Omental fat pad (tissue), 4 donors: Measurements from ENCODE around the gene DLG1. TPM values are rescaled to one million over a fixed set of nuclear protein-coding genes. Genes with fewer than 3 reads are reported as not detected.

ENCODE experiments used
- ATAC-seq: fragments of 150-250 bp; one replicate; pipeline ENCODE4 v1.9.1; 2016; ENCODE audit warnings: mild to moderate bottlenecking, moderate library complexity; ENCODE audit not compliant: low FRiP score
- DNase-seq: peaks from one replicate; pipeline ENCODE4 v3.0.0-alpha.2; 2019; ENCODE audit warnings: low spot score
- total RNA-seq, 4 donors: library from RNA; depleted of rRNA; stranded (reverse); fragments of >200 nt; gene quantifications; one replicate each; pipeline ENCODE4 v1.1.0, GENCODE V29; 2016
- TF ChIP-seq, protein P1 (sequence below), 3 donors: fragments of 450-650 bp; IDR thresholded peaks; one replicate each; pipeline ENCODE4 v1.5.1; 2016 to 2017; ENCODE audit warnings: antibody characterized with exemption in 3 of 3, mild to moderate bottlenecking in 3 of 3, moderate library complexity in 2 of 3

The DLG1 gene
- total RNA-seq, 4 donors from 2014 or later = 47.1 to 65.4 (median 60.2) TPM

DNA sequence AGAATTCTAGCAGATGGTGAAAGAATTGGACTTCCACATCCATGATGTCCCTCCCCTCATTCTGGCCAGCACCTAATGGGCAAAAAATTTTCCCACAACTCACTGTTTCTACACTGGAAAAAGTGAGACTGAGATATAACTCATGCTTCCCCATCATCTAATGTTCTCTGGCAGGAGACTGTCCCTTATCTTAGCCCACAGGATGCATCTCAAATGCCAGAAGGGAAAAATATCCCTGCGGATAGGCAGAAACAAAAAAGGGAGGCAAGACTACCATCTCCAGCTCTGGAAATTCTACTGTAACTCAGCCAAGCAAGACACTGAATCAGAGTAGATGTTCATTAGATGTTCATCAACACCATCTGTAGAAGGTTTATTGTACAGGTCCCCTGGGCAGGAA lies 58.6 kb downstream of the DLG1 start:
- ATAC-seq (no peak), DNase-seq (no peak)
- TF ChIP-seq, protein P1, sequence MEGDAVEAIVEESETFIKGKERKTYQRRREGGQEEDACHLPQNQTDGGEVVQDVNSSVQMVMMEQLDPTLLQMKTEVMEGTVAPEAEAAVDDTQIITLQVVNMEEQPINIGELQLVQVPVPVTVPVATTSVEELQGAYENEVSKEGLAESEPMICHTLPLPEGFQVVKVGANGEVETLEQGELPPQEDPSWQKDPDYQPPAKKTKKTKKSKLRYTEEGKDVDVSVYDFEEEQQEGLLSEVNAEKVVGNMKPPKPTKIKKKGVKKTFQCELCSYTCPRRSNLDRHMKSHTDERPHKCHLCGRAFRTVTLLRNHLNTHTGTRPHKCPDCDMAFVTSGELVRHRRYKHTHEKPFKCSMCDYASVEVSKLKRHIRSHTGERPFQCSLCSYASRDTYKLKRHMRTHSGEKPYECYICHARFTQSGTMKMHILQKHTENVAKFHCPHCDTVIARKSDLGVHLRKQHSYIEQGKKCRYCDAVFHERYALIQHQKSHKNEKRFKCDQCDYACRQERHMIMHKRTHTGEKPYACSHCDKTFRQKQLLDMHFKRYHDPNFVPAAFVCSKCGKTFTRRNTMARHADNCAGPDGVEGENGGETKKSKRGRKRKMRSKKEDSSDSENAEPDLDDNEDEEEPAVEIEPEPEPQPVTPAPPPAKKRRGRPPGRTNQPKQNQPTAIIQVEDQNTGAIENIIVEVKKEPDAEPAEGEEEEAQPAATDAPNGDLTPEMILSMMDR (IDR thresholded peaks at IDR 0.05) = no peak

DNA sequence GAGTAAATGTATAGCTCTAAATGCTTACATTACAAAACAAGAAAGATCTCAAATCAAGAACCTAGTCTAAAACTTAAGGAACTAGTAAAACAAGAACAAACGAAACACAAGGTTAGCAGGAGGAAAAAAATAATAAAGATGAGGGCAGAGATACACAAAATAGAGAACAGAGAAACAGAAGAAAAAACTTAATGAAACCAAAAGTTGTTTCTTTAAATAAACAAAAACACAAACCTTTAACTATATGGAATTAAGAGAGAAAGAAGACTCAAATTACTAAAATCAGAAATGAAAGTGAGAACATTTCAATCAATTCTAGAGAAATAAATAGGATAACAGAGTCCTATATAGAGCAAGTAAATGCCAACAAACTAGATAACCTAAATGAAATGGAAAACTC lies 59.6 kb downstream of the DLG1 start:
- ATAC-seq (no peak), DNase-seq (no peak)
- TF ChIP-seq, protein P1 (IDR thresholded peaks at IDR 0.05) = no peak

DNA sequence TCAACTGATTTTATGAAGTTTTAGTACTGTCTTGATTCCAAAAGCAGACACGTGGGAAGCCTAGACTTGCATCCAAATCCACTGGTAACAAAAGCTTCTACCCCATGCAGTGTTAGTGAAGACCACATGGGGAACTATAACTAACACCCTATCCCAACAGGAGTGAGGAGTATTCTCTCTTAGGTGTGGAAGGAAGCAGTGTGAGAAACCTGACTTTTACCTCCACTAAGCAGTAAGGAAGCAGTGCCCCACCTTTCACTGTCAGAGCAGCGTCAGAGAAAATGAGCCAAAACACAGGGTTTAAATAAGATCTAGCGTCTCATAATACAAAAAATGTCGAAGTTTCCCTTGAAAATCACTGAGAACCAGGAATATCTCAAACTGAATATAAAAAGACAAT lies 60.5 kb downstream of the DLG1 start:
- ATAC-seq (no peak), DNase-seq (no peak)
- TF ChIP-seq, protein P1 (IDR thresholded peaks at IDR 0.05) = no peak

DNA sequence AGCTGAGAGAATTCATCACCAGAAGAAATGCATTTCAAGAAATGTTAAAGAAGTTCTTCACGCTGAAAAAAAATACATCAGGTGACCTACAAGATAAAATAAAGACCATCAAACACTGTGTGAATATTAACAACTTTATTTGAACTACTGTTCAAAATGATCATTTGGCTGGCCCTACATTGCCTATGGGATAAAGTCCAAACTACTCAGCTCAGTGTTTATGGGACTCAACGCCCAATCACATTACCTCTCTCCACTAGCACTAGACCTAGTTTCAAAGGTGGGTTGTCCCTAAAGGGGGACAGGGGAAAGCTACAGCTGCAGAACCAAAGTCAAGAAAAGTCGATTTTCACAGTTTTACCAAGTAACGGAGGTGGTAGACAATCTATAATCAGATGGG lies 62.0 kb downstream of the DLG1 start:
- TF ChIP-seq, protein P1 (IDR thresholded peaks at IDR 0.05) = no peak
- no peak for DNase-seq
- ATAC-seq = no peak

DNA sequence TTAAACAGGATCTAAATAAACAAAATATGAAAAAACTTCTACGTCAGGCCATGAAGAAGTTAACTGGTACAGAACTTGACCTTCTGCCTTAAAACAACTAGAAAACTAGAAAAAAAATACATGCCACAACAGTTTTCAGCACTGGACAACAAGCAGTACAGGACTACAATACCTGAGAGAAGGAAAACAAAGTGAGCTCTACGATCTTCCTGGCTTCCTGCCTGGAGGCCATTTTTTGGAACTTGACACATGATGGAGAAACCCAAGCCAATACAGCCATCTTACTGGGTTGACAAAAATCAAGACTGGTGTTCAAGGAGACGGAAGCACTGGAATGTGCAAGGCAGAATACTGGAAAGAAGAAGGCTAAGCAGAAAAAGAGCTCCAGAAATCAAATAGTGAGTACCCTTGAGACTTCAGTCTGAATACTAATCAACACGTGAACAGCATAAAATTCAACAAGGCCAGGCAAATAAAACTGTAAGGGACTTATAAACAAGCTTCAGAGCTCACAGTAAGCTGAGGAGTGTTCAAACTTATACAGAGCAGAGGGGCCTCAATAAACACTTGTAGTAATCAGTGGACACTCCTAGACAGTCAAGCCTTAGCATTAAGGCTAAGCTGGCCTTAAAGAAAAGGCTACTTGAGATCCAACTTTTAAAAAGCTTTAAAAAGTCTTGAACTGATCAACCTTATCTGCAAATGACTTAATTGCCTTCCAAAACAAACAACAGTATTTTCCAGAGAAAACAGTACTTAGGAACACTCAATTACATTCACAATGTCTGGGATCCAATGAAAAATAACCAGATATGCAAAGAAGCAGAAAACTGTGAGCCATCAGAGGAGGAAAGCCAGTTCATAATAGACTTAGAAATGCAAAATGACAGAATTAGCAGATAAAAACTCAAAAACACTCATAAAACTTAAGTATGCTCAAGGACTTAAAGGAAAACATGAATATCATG lies 63.2 kb downstream of the DLG1 start:
- TF ChIP-seq, protein P1 (IDR thresholded peaks at IDR 0.05) = no peak
- no peak for ATAC-seq
- no peak for DNase-seq

DNA sequence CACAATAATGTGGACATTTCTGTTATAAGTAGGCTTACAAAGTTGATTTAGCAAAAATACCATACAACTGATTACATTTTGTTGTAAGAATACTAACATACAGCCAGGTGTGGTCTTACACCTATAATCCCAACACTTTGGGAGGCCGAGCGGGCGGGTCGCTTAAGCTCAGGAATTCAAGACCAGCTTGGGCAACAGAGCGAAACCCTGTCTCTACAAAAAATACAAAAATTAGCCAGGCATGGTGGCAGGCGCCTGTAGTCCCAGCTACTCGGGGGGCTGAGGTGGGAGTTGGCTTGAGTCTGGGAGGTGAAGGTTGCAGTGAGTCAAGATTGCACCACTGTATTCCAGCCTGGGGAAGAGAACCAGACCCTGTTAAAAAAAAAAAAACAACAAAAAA lies 67.1 kb downstream of the DLG1 start:
- TF ChIP-seq, protein P1 (IDR thresholded peaks at IDR 0.05) = no peak
- ATAC-seq (no peak), DNase-seq (no peak)

DNA sequence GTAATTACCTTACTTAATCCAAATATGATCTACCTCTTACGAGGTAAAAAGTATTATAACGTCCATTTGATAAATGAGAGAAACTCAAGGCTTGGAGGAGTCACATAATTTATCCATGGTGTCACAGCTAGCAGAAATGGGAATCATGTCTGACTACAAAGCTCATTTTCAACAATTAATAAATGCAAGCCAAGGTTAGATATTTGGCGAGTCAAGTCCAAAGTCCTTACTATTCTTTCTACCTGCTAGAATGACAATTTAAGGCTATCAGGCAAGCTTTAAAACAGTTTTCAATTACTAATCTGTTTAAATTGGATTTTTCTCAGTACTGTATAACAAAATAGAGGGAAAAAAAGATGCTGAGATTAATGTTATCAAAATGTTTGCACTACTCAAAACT lies 68.6 kb downstream of the DLG1 start:
- DNase-seq (no peak), ATAC-seq (no peak)
- TF ChIP-seq, protein P1 (IDR thresholded peaks at IDR 0.05) = no peak
